Measurements from ENCODE around the gene PANK2.

- TF ChIP-seq POLR2A (IDR thresholded peaks at IDR 0.05; ENCODE audit: low read length), result no peak
- no peak for TF ChIP-seq GATA1 (IDR thresholded peaks at IDR 0.05; ENCODE audit: low read depth, low read length)
Measured at GRCh38 chr20:3940905-3941304, 51.7 kb downstream of the PANK2 start.

Data from erythroblast (primary cell).